Tibial nerve (tissue), 4 donors: ENCODE data around the gene KIF2A.

Source experiments
- EP300 ChIP-seq, 2 donors: sonication (generic); formaldehyde crosslinking; IDR thresholded peaks; one replicate each; pipeline ENCODE4 v1.6.1; 2017; ENCODE audit warnings: antibody characterized with exemption in 2 of 2, mild to moderate bottlenecking in 1 of 2
- POLR2A ChIP-seq, 2 donors: fragments of 450-650 bp; IDR thresholded peaks; one replicate each; pipeline ENCODE4 v1.6.1; 2017; ENCODE audit warnings: antibody characterized with exemption in 2 of 2, mild to moderate bottlenecking in 2 of 2, moderate library complexity in 2 of 2
- TF ChIP-seq, protein P1 (sequence below), 5 experiments: fragments of 200-600 bp in 3 of 5; fragments of 450-650 bp in 2 of 5; sonication (generic) in 3 of 5; IDR thresholded peaks; one replicate each; pipeline ENCODE4 v1.5.1; 2016 to 2019; ENCODE audit warnings: antibody characterized with exemption in 5 of 5, mild to moderate bottlenecking in 3 of 5, moderate library complexity in 2 of 5

DNA sequence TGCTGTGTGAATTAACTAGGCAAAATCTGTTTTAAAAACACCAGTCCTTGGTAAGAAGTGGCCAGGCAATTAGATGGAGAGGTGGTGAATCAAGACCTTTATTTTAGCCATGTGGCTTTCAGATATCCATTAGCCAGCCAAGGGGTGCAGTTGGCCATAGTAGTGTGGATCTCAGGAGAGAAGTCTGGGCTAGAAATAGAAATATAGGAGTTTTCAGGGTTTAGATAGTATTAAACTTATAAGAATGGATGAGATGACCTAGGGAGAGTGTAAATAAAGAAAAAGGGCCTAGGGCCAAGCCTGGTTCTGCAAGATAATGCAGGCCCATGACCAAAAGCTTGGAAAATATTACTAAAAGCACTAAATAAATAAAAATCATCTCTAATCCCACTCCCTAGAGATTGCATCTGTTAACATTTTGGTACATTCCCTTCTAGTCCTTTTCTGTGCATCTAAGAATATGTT lies 40.3 kb upstream of the KIF2A start:
- TF ChIP-seq, protein P1, sequence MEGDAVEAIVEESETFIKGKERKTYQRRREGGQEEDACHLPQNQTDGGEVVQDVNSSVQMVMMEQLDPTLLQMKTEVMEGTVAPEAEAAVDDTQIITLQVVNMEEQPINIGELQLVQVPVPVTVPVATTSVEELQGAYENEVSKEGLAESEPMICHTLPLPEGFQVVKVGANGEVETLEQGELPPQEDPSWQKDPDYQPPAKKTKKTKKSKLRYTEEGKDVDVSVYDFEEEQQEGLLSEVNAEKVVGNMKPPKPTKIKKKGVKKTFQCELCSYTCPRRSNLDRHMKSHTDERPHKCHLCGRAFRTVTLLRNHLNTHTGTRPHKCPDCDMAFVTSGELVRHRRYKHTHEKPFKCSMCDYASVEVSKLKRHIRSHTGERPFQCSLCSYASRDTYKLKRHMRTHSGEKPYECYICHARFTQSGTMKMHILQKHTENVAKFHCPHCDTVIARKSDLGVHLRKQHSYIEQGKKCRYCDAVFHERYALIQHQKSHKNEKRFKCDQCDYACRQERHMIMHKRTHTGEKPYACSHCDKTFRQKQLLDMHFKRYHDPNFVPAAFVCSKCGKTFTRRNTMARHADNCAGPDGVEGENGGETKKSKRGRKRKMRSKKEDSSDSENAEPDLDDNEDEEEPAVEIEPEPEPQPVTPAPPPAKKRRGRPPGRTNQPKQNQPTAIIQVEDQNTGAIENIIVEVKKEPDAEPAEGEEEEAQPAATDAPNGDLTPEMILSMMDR (IDR thresholded peaks at IDR 0.05), result no peak
- TF ChIP-seq POLR2A (IDR thresholded peaks at IDR 0.05) (no peak), EP300 (IDR thresholded peaks at IDR 0.05) (no peak)
